ENCODE measurements around the gene EXOC4.

The EXOC4 gene

GRCh38 chr7:133688483-133689239 is 435.8 kb downstream of the EXOC4 start:
- Histone ChIP-seq H3K36me3 (no peaks in the 10 kb centered on the region), H3K4me3 (ENCODE audit: low read depth, low read length) (no peak overlapping the region), H3K27ac (no peak overlapping the region), H3K9me3 (ENCODE audit: severe bottlenecking) (no peaks in the 10 kb centered on the region), H3K27me3 (ENCODE audit: insufficient read depth, low read depth, severe bottlenecking) (no peaks in the 10 kb centered on the region)
- DNase-seq, result no peak
- no peak for TF ChIP-seq CTCF (IDR thresholded peaks at IDR 0.05; ENCODE audit: low read depth, low read length)

GRCh38 chr7:133690740-133691139 is 437.9 kb downstream of the EXOC4 start:
- H3K9me3 ChIP-seq (ENCODE audit: severe bottlenecking), result no peaks in the 10 kb centered on the region
- H3K27ac ChIP-seq, result no peak overlapping the region
- H3K36me3 ChIP-seq, result no peaks in the 10 kb centered on the region
- no peaks in the 10 kb centered on the region for H3K27me3 ChIP-seq (ENCODE audit: insufficient read depth, low read depth, severe bottlenecking)
- DNase-seq, result no peak
- H3K4me3 ChIP-seq (ENCODE audit: low read depth, low read length), result no peak overlapping the region
- no peak for TF ChIP-seq CTCF (IDR thresholded peaks at IDR 0.05; ENCODE audit: low read depth, low read length)

- Histone ChIP-seq H3K9me3 (ENCODE audit: severe bottlenecking) (no peaks in the 10 kb centered on the region), H3K4me3 (ENCODE audit: low read depth, low read length) (no peak overlapping the region), H3K27me3 (ENCODE audit: insufficient read depth, low read depth, severe bottlenecking) (no peaks in the 10 kb centered on the region), H3K36me3 (no peaks in the 10 kb centered on the region), H3K27ac (no peak overlapping the region)
- DNase-seq, result no peak
- TF ChIP-seq CTCF (IDR thresholded peaks at IDR 0.05; ENCODE audit: low read depth, low read length), result no peak
These were observed 439.1 kb downstream of the EXOC4 start for GRCh38 chr7:133691727-133692610.

GRCh38 chr7:133693281-133693680 is 440.4 kb downstream of the EXOC4 start:
- Histone ChIP-seq H3K9me3 (ENCODE audit: severe bottlenecking) (no peaks in the 10 kb centered on the region), H3K36me3 (no peaks in the 10 kb centered on the region), H3K4me3 (ENCODE audit: low read depth, low read length) (no peak overlapping the region), H3K27me3 (ENCODE audit: insufficient read depth, low read depth, severe bottlenecking) (no peaks in the 10 kb centered on the region), H3K27ac (no peak overlapping the region)
- no peak for DNase-seq
- no peak for TF ChIP-seq CTCF (IDR thresholded peaks at IDR 0.05; ENCODE audit: low read depth, low read length)

GRCh38 chr7:133696056-133696455 is 443.2 kb downstream of the EXOC4 start:
- no peak for DNase-seq
- Histone ChIP-seq H3K36me3 (no peaks in the 10 kb centered on the region), H3K27ac (no peak overlapping the region), H3K9me3 (ENCODE audit: severe bottlenecking) (no peaks in the 10 kb centered on the region), H3K4me3 (ENCODE audit: low read depth, low read length) (no peak overlapping the region), H3K27me3 (ENCODE audit: insufficient read depth, low read depth, severe bottlenecking) (no peaks in the 10 kb centered on the region)
- TF ChIP-seq CTCF (IDR thresholded peaks at IDR 0.05; ENCODE audit: low read depth, low read length), result no peak

Data from WERI-Rb-1 (cell line).